ACHN (cell line): ENCODE data around the gene OSCP1.

ENCODE experiments used
- DNase-seq: peaks from one replicate; pipeline ENCODE4 v3.0.0-alpha.2; 2015
- in situ Hi-C: cut with HindIII; loops from 2 replicates; pipeline ENCODE4 v1.10.0; 2017; ENCODE audit warnings: low sequenced_read_pairs, low pct_ligation_motif_present, low pct_unique_long_range_greater_than_20kb

The OSCP1 gene

GRCh38 chr1:36476945-36477344 lies 26.7 kb upstream of the OSCP1 start:
- in situ Hi-C loops: no loop called here
- DNase-seq: no peak

- no peak for DNase-seq
- in situ Hi-C loops: no loop called here
Observed at GRCh38 chr1:36475910-36476604, 25.8 kb upstream of the OSCP1 start.

GRCh38 chr1:36475341-36475740 lies 25.1 kb upstream of the OSCP1 start:
- DNase-seq: no peak
- in situ Hi-C loops: no loop called here

GRCh38 chr1:36472656-36473055 lies 22.4 kb upstream of the OSCP1 start:
- no peak for DNase-seq
- in situ Hi-C loops: no loop called here

GRCh38 chr1:36471830-36472641 lies 21.8 kb upstream of the OSCP1 start:
- no peak for DNase-seq

DNA sequence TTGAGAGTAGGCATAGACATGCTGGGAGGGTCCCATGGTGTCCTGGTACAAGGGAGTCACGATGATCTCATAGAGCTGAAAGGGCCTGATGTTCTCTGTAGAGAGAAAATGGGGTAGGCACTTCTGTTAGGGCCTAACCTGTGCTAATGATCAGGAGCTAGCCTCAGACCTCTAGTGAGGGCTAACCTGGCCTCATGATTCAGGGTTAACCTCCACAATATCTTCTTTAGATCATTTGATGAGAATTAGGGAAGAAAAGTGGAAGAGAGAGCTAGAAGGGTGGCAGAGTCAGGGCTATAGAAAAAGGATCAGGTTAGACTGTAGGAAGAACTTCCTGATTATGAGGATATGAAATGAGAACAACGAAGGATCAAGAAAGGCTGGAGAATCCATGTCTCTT lies 18.9 kb upstream of the OSCP1 start:
- DNase-seq: no peak

More at GRCh38 chr1:36471830-36472641, 21.8 kb upstream of the OSCP1 start:
- in situ Hi-C loops: no loop called here

DNA sequence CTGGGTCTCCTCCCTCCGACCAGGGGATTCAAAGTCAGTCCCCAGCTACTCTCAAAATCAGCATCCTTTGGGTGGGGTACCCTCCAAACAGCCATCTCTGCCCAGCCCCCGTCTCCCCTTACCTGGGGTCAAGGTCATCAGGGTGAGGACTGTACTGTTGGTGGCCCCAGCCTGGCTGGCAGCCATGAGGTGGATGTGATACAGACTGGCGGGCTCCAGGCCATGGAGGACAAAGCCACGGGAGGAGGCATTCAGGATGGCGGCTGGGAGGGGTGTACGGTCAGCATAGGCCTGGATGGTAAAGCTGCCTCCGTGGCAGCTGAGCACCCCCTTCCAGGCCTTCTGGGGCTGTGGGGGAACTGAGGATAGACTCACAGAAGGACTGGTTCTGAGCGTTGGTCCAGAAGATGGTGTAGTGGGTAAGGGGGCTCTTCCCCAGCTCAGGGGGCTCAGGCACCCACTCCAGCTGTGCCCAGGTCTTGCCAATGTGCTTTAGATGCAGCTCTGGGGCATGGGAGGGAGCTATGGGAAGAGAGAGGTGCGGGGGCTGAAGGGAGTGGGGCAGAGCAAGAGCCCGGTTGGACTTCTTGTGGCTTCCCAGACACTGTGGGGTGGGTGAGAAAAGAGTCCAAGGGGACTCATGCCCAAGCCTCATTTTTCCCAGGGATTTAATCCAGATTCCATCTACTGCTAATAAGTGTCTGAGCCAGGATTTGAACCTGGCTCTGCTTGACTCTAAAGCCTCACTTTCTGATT lies 17.6 kb upstream of the OSCP1 start:
- in situ Hi-C loops: no loop called here
- no peak for DNase-seq

More for the DNA sequence above, 18.9 kb upstream of the OSCP1 start:
- in situ Hi-C loops: no loop called here

- in situ Hi-C loops: no loop called here
- DNase-seq: no peak
Observed at GRCh38 chr1:36467027-36467410, 16.8 kb upstream of the OSCP1 start.

- DNase-seq: no peak
- in situ Hi-C loops: no loop called here
Observed at GRCh38 chr1:36466370-36467026, 16.2 kb upstream of the OSCP1 start.

DNA sequence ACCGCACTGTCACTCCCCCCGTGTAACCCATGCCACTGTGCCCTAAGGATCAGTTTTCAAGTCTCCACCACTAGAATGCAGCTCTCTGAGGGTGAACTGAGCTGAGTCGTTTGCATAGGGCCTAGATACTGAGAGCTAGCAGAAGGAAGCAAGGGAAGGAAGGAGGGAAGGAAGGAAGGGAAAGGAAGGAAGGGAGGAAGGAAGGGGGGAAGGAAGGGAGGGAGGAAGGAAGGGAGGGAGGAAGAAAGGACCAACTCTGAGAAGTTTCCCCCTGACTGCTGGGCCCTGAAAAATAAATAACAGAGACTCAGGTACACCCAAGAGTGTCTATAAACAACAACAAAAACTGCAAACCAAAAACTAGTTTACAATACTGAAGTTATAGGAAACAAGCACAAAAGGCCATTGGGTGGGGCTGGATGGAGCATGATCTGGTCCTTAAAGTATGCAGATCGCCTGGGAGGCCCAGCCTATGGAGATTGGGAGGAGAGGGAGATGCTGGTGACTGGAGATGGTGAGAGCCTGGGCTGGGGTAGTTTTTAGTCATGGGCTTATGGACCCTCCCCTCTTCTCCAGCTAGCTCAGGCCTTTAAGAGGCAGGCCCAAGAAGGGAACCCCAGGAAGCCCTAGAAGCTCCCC lies 15.6 kb upstream of the OSCP1 start:
- DNase-seq: no peak
- in situ Hi-C loops: no loop called here

DNA sequence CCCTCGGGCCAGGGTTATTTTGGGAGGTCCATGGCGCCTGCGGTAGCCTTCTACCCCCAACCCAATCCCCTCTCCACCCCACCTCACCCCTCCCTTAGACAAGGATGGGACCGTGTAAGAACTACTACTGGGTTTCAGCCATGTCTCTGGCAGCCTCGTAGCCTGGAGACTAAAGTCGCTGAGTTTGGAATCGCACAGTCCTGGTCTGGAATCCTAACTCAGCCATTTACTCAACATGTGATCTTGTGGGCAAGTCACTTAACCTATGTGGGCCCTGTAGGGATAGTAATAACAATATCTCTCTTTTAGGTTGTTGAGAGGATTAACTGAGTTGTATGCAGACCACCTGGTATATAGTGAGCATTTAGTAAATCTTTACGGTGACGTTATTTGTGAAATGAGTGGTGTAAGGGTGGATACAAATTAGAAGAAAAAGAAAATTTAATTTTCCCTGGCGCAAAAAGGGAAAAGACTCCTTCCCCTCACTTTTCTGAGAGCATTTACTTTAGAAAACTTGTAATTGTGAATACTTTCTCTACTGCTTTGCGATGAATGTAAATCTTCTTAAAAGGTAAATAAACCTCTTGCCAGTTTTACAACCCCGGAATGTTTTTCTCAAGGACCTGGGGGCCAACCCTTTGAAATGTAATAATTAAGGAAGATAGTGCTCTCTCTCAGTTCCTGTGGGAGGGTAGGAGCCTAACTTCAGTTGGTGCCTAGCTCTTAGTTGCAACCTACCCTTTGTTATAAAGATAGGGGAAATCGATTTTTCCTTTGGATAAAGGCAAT lies 14.5 kb upstream of the OSCP1 start:
- in situ Hi-C loops: no loop called here

DNA sequence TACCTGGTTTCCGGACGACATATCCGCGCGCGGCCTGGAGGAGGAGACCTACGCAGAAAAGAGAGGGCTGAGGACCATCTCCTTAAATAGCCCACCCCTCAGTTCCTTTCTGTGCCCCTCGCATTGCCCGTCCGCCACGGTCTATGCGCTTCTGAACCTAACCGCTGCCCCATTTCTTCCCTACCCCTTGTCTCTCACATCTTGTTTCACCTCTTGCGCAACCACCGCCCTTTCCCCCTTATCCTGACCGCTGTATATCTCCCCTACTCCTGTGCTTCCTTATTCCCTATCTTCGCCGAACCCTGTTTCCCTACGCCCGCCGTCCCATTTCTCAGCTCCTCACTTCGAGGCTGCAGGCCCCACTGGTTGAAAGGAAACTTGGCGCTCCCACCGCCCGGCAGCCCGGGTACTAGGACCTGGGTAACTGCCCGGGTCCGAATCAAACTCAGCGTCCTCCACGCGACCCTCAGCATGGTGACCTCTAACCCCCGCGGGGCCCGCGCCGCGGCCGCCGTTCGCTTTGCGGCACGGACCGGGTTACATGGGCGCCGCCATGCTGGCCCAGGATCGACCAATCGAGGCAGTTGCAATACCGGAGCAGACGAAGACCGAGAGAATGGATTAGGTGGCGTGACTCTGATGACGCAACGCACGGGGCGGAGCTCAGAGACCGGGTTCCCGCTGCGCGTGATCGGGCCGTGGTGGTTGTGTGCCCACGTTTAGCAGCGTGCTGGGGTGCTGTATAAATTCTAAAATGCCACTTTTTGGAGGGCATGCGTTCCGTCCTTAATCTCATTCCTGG lies 13.8 kb upstream of the OSCP1 start, which contains the start of gene MRPS15:
TSS of gene MRPS15 (minus strand) at position 582 of the 802 bp plus-strand sequence. CDS start at position 473, 109 bp downstream.
- in situ Hi-C loops: no loop called here
- peak; percentile 93 for DNase-seq

More for the DNA sequence above, 14.5 kb upstream of the OSCP1 start:
- no peak for DNase-seq

DNA sequence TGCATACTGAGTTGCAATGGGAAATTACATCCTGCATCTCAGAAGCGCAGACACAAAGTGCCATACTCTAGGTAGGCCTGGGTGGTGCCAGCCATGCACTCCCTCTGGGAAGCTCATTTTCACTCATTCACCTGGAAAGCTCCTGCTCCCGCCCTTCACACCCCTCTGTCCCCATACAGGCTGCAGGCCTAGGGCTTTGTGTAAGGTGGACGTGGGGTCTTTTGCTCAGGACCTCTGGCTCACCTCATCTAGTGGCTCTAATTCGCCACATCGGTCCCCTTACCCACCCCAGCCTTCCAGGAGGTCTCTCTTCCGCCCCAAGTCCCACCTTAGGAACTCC lies 13.2 kb upstream of the OSCP1 start:
- in situ Hi-C loops: no loop called here
- no peak for DNase-seq

GRCh38 chr1:36458910-36459309 lies 8.7 kb upstream of the OSCP1 start:
- no peak for DNase-seq
- in situ Hi-C loops: no loop called here

DNA sequence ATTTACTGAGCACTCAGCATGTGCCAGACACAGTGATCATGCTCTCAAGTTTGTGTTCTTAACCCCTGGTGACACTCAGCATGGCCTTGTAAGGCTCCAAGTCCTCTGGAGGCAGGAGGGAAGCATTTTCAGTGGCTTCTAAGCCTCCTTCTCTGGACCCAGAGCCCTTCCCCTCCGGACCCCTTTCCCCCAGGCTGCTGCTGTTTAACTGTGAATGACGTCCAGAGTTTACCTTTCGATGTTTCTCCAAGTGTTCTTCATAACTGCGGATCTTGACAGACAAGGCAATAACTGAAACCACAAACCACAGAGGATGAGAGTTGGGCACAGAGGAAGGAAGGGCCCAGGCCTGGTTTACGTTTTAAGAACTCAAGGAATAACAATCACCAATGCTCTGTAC lies 7.4 kb upstream of the OSCP1 start:
- in situ Hi-C loops: no loop called here
- DNase-seq: no peak

DNA sequence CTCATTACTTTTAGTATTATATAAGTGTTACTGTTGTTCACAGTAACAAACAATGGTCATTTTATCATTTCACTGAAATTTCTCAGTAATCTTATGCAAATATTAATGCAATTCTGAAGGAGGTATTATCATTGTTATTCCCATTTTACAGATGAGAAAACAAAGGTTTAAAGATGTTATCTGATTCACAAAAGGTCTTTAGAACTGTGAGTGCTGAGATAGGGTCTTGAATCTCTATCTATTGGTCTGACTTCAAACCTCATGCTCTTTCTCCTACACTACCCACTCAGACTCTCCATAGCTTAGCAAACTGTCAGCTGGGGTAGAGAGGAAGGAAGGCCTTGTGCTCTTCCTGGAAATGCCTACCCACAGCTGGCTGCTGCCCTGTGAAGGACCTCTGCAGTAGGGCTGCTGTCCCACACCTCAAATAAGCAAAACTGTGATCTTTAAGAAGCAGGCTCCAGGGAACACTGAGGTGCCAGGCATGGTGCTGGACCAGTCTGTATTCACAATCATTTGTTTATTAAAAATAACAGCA lies 6.2 kb upstream of the OSCP1 start:
- DNase-seq: no peak
- in situ Hi-C loops: no loop called here

DNA sequence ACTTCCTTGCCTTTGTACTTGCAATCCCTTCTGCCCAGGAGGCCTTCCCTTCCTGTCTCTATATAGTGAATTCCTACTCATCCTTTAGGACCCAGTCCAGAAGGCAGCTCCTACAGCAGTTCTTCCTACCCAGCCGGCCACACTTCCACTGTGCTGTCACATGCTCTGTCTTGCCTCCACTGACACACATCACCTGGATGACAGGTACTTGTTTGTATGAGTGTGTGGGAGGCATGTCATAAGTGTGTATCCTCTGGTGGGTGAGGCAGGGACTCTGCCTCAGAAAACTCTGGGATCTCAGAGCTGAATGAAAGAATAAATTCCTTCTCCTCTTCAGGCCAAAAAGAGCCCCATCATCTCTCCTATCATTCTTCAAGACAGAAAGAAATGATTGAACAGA lies 5.1 kb upstream of the OSCP1 start:
- in situ Hi-C loops: no loop called here
- DNase-seq: no peak
